ENCODE data around the gene TTC21A. TPM values are rescaled to one million over a fixed set of nuclear protein-coding genes. Genes with fewer than 3 reads are reported as not detected.

The TTC21A gene
- total RNA-seq, 1 experiment from 2014 or later, result 5.6 TPM

GRCh38 chr3:39112535-39112934 lies 5.1 kb downstream of the TTC21A start:
- Histone ChIP-seq H3K9me3 (ENCODE audit: control insufficient read depth in 1 of 2, insufficient read depth in 1 of 2, low read depth in 1 of 2, low read length in 2 of 2) (no peaks in the 10 kb centered on the region), H3K4me2 (ENCODE audit: low read length) (no peak overlapping the region), H3K9ac (ENCODE audit: low read length) (no peak overlapping the region), H3K9me2 (ENCODE audit: insufficient read depth) (no peaks in the 10 kb centered on the region), H3K4me1 (ENCODE audit: control insufficient read depth in 1 of 2, insufficient read depth in 2 of 2, low read length in 2 of 2) (peaks cover 6 to 10% of the 10 kb centered on the region in 2 experiments), H3K36me3 (ENCODE audit: control insufficient read depth in 1 of 2, insufficient read depth in 2 of 2, low read length in 2 of 2) (no peaks in the 10 kb centered on the region), H3K79me2 (ENCODE audit: insufficient read depth, low read length) (no peaks in the 10 kb centered on the region), H2AFZ (ENCODE audit: low read depth, low read length, poor library complexity, severe bottlenecking) (no peak overlapping the region), H3K27me3 (ENCODE audit: insufficient read depth, low read length) (no peaks in the 10 kb centered on the region), H3K27ac (ENCODE audit: low read depth, low read length) (no peak overlapping the region), H4K20me1 (ENCODE audit: insufficient read depth) (no peaks in the 10 kb centered on the region), H3K4me3 (replicated peaks in 1 of 2; ENCODE audit: low read depth in 1 of 2, low read length in 2 of 2) (no peak overlapping the region)
- ChIA-PET RAD21 (ENCODE audit: low non-redundant PET in 1 of 2, low total read pairs in 2 of 2, uncharacterized antibody in 2 of 2, unreplicated experiment in 2 of 2) (no interaction called here), POLR2A (no interaction called here), CTCF (no interaction called here)
- BruUV-seq (replicated peaks), result no TSS peak
- no peak for DNase-seq (ENCODE audit: low read depth, low spot score)
- ATAC-seq, result no peak
- intact Hi-C loops (cut with micrococcal nuclease), result no loop called here
- TF ChIP-seq RAD21 (IDR thresholded peaks at IDR 0.05; ENCODE audit: low read depth) (no peak), ELF1 (IDR thresholded peaks at IDR 0.05; ENCODE audit: borderline replicate concordance, low read depth) (no peak), CBX3 (IDR thresholded peaks at IDR 0.05; ENCODE audit: low read depth) (no peak), MAX (IDR thresholded peaks at IDR 0.05) (no peak), SP1 (IDR thresholded peaks at IDR 0.05; ENCODE audit: low read depth) (no peak), EGR1 (IDR thresholded peaks at IDR 0.05; ENCODE audit: low read depth) (no peak), EZH2phosphoT487 (IDR thresholded peaks at IDR 0.05; ENCODE audit: borderline replicate concordance) (no peak), POLR2A (IDR thresholded peaks at IDR 0.05; ENCODE audit: borderline replicate concordance, extremely low read depth, insufficient read depth, insufficient read length) (no peak)

GRCh38 chr3:39113291-39113690 lies 5.8 kb downstream of the TTC21A start:
- no peak overlapping the region for H3K9ac ChIP-seq (ENCODE audit: low read length)
- no peaks in the 10 kb centered on the region for H3K79me2 ChIP-seq (ENCODE audit: insufficient read depth, low read length)
- no peaks in the 10 kb centered on the region for H3K27me3 ChIP-seq (ENCODE audit: insufficient read depth, low read length)
- CTCF ChIA-PET, result no interaction called here
- no peak for DNase-seq (ENCODE audit: low read depth, low spot score)
- RAD21 ChIA-PET (ENCODE audit: low non-redundant PET in 1 of 2, low total read pairs in 2 of 2, uncharacterized antibody in 2 of 2, unreplicated experiment in 2 of 2), result no interaction called here
- no peak overlapping the region for H2AFZ ChIP-seq (ENCODE audit: low read depth, low read length, poor library complexity, severe bottlenecking)
- H3K4me3 ChIP-seq (replicated peaks in 1 of 2; ENCODE audit: low read depth in 1 of 2, low read length in 2 of 2), result no peak overlapping the region
- ATAC-seq, result no peak
- BruUV-seq (replicated peaks), result no TSS peak
- POLR2A ChIA-PET, result no interaction called here
- intact Hi-C loops (cut with micrococcal nuclease), result no loop called here
- no peaks in the 10 kb centered on the region for H3K9me2 ChIP-seq (ENCODE audit: insufficient read depth)
- H3K4me2 ChIP-seq (ENCODE audit: low read length), result no peak overlapping the region
- H3K36me3 ChIP-seq (ENCODE audit: control insufficient read depth in 1 of 2, insufficient read depth in 2 of 2, low read length in 2 of 2), result no peaks in the 10 kb centered on the region
- H3K9me3 ChIP-seq (ENCODE audit: control insufficient read depth in 1 of 2, insufficient read depth in 1 of 2, low read depth in 1 of 2, low read length in 2 of 2), result no peaks in the 10 kb centered on the region
- H3K27ac ChIP-seq (ENCODE audit: low read depth, low read length), result no peak overlapping the region
- peaks cover 2% of the 10 kb centered on the region in 2 experiments for H3K4me1 ChIP-seq (ENCODE audit: control insufficient read depth in 1 of 2, insufficient read depth in 2 of 2, low read length in 2 of 2)
- no peaks in the 10 kb centered on the region for H4K20me1 ChIP-seq (ENCODE audit: insufficient read depth)
- no peak for TF ChIP-seq SP1 (IDR thresholded peaks at IDR 0.05; ENCODE audit: low read depth)
- no peak for TF ChIP-seq SRF (IDR thresholded peaks at IDR 0.05; ENCODE audit: low read depth)
- no peak for TF ChIP-seq EZH2 (IDR thresholded peaks at IDR 0.05)
- no peak for TF ChIP-seq FOSL1 (IDR thresholded peaks at IDR 0.05; ENCODE audit: low read depth)
- no peak for TF ChIP-seq ZBTB33 (IDR thresholded peaks at IDR 0.05; ENCODE audit: extremely low read depth, insufficient replicate concordance, low read length)
- no peak for TF ChIP-seq ELF1 (IDR thresholded peaks at IDR 0.05; ENCODE audit: borderline replicate concordance, low read depth)
- no peak for TF ChIP-seq SIN3A (IDR thresholded peaks at IDR 0.05; ENCODE audit: low read depth)
- no peak for TF ChIP-seq ATF3 (IDR thresholded peaks at IDR 0.05)
- no peak for TF ChIP-seq ZNF274 (IDR thresholded peaks at IDR 0.05; ENCODE audit: low read depth, low read length)
- no peak for TF ChIP-seq CBX3 (IDR thresholded peaks at IDR 0.05; ENCODE audit: low read depth)
- no peak for TF ChIP-seq REST (IDR thresholded peaks at IDR 0.05; ENCODE audit: low read depth)
- TF ChIP-seq EZH2phosphoT487 (IDR thresholded peaks at IDR 0.05; ENCODE audit: borderline replicate concordance), result no peak
- TF ChIP-seq EGR1 (IDR thresholded peaks at IDR 0.05; ENCODE audit: low read depth), result no peak

Measured in HCT116 (cell line).